Osteoblast (primary cell): ENCODE results near the gene PKIG. TPM values are rescaled to one million over a fixed set of nuclear protein-coding genes. Genes with fewer than 3 reads are reported as not detected.
"Not testable (repeated sequence)": the region's sequence is repeated elsewhere in the genome, so short reads cannot be mapped to it uniquely, and the experiment has no call there.

ENCODE experiments used
- DNase-seq: peaks from one replicate; pipeline ENCODE4 v3.0.0; 2011; ENCODE audit warnings: low spot score, mixed read lengths; ENCODE audit not compliant: insufficient read length; ENCODE audit errors: missing footprints
- H2AFZ ChIP-seq: 2 replicates; pipeline ENCODE4 v1.6.0; 2011; ENCODE audit warnings: mild to moderate bottlenecking, low read length
- H3K27ac ChIP-seq: 2 replicates; pipeline ENCODE4 v1.5.1; 2011; ENCODE audit warnings: mild to moderate bottlenecking, low read depth, low read length, moderate library complexity
- H3K27me3 ChIP-seq: 2 replicates; pipeline ENCODE4 v1.6.0; 2012; ENCODE audit warnings: mild to moderate bottlenecking, control low read depth, inconsistent platforms, low read length, moderate library complexity; ENCODE audit not compliant: insufficient read depth
- H3K36me3 ChIP-seq: 2 replicates; pipeline ENCODE4 v1.5.1; 2011; ENCODE audit warnings: mild to moderate bottlenecking, low read length, control low read depth, moderate library complexity; ENCODE audit not compliant: insufficient read depth
- H3K4me1 ChIP-seq: 2 replicates; pipeline ENCODE4 v1.5.1; 2011; ENCODE audit warnings: mild to moderate bottlenecking, low read length, control low read depth, moderate library complexity; ENCODE audit not compliant: insufficient read depth
- H3K4me2 ChIP-seq: 2 replicates; pipeline ENCODE4 v1.6.0; 2011; ENCODE audit warnings: mild to moderate bottlenecking, low read length; ENCODE audit not compliant: insufficient read depth
- H3K4me3 ChIP-seq: fragments of 200-600 bp; sonication (generic); 3 replicates; pipeline ENCODE4 v1.5.1; 2012; ENCODE audit warnings: mild to moderate bottlenecking, low read length, inconsistent platforms; ENCODE audit not compliant: insufficient read depth
- H3K79me2 ChIP-seq: 2 replicates; pipeline ENCODE4 v1.6.0; 2012; ENCODE audit warnings: mild to moderate bottlenecking, low read length, control low read depth, inconsistent platforms; ENCODE audit not compliant: insufficient read depth
- H3K9me3 ChIP-seq: 2 replicates; pipeline ENCODE4 v1.5.1; 2011; ENCODE audit warnings: low read depth, low read length, control low read depth
- H4K20me1 ChIP-seq: 2 replicates; pipeline ENCODE4 v1.6.0; 2012; ENCODE audit warnings: mild to moderate bottlenecking, low read length, control low read depth; ENCODE audit not compliant: insufficient read depth
- CTCF ChIP-seq: IDR thresholded peaks from 2 replicates; pipeline ENCODE4 v1.5.1; 2011; ENCODE audit warnings: mild to moderate bottlenecking, low read depth, low read length, moderate library complexity; ENCODE audit errors: extremely low read depth
- total RNA-seq: library from RNA; depleted of rRNA; stranded (reverse); fragments of >200 nt; gene quantifications from 2 replicates; pipeline ENCODE4 v1.2.3, GENCODE V29; 2012

Gene PKIG
- total RNA-seq, 1 donor: 107 TPM

DNA sequence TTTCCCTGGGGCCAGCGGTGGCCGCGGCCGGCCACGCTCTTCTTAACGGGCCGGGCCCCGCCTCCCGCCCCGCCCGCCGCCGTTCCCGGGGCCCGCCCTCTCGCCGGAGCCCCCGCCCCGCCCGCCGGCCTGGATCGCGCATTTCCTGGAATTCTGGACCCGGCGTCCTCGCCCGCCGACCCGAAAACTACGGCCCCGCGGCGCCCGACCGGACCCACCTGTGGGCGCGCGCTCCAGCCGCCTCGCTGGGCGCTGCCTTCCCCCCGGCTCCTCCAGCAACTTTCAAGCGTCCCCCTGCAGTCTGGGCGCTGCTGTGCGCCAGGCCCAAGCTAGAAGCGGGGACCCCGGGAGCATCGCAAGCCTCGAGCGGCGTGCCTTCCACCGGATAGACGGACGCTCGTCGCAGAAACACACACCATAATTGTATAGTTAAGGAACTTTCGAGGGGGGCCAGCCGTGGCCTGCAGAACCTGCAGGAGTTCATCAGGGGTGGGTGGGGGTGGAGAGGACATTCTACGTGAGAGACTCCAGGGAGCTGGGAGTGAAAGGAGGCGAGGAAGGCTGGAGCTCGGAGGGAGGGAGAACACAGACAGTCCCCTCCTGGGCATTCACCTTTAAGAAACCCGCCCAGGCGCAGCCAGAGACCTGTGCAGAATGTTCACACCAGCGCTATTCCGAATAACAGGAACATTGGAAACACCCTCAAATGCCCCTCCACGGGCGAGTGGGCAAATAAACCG lies 69.5 kb downstream of the PKIG start, which contains the start of gene ADA:
ADA (minus strand) TSS at position 16 of the 740 bp plus-strand sequence. CDS start 92 bp downstream, outside the sequence.
- H3K27me3 ChIP-seq: peaks cover 6% of the 10 kb centered on the region
- no peaks in the 10 kb centered on the region for H3K9me3 ChIP-seq
- peak within 1 kb of the TSS; percentile 90 for H3K4me2 ChIP-seq
- DNase-seq: peak; percentile 94
- H3K4me3 ChIP-seq: peak within 1 kb of the TSS; percentile 76
- H4K20me1 ChIP-seq: no peaks in the 10 kb centered on the region
- no peak for TF ChIP-seq CTCF
- no peaks in the 10 kb centered on the region for H3K79me2 ChIP-seq
- H2AFZ ChIP-seq: peak within 1 kb of the TSS; percentile 88
- H3K4me1 ChIP-seq: peaks cover 8% of the 10 kb centered on the region
- no peak within 1 kb of the TSS for H3K27ac ChIP-seq
- H3K36me3 ChIP-seq: no peaks in the 10 kb centered on the region

GRCh38 chr20:44653546-44653945 lies 71.2 kb downstream of the PKIG start:
- H2AFZ ChIP-seq: no peak overlapping the region
- H3K79me2 ChIP-seq: no peaks in the 10 kb centered on the region
- no peaks in the 10 kb centered on the region for H4K20me1 ChIP-seq
- H3K27me3 ChIP-seq: peaks cover 6% of the 10 kb centered on the region
- no peak for DNase-seq
- H3K4me2 ChIP-seq: no peak overlapping the region
- TF ChIP-seq CTCF: no peak
- no peaks in the 10 kb centered on the region for H3K36me3 ChIP-seq
- H3K4me3 ChIP-seq: no peak overlapping the region
- H3K27ac ChIP-seq: no peak overlapping the region
- peaks cover 6% of the 10 kb centered on the region for H3K4me1 ChIP-seq
- H3K9me3 ChIP-seq: peaks cover 2% of the 10 kb centered on the region

DNA sequence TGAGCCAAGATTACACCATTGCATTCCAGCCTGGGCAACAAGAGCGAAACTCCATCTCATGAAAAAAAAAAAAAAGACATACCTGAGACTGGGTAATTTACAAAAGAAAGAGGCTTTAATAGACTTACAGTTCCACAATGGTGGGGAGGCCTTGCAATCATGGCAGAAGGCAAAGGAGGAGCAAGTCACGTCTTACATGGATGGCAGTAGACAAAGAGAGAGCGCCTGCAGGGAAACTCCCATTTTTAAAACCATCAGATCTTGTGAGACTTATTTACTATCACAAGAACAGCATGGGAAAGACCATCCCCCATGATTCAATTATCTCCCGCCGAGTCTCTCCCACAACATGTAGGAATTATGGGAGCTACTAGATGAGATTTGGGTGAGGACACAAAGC lies 71.8 kb downstream of the PKIG start:
- H3K4me3 ChIP-seq, H3K36me3 ChIP-seq, H3K4me1 ChIP-seq, DNase-seq, H2AFZ ChIP-seq, H3K27me3 ChIP-seq, H3K27ac ChIP-seq, H3K79me2 ChIP-seq, H3K4me2 ChIP-seq, H4K20me1 ChIP-seq, H3K9me3 ChIP-seq: not testable (repeated sequence)

DNA sequence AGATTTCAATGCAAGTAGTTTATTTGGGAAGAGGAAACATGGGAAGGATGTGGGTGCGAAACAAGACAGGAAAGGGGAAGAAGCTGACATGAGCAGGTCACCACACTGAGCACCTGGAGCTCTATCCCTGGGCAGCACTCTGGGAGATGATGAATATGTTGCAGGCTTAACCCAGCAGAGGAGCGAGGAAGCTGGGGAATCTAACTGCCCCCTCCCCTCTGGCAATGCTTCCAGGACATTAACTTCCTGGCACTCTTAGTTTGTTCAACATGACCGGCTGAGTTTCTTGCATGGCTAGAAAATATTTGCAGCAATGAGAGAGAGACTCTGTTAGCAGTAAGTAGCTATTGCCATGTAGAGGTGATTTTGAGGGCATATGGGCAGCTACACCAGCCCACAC lies 74.1 kb downstream of the PKIG start:
- H3K4me3 ChIP-seq: no peak overlapping the region
- no peaks in the 10 kb centered on the region for H3K4me1 ChIP-seq
- H3K9me3 ChIP-seq: peaks cover 2% of the 10 kb centered on the region
- no peak overlapping the region for H2AFZ ChIP-seq
- H3K36me3 ChIP-seq: no peaks in the 10 kb centered on the region
- no peaks in the 10 kb centered on the region for H3K79me2 ChIP-seq
- H3K27me3 ChIP-seq: peaks cover 6% of the 10 kb centered on the region
- H3K27ac ChIP-seq: no peak overlapping the region
- no peak for DNase-seq
- TF ChIP-seq CTCF: no peak
- H4K20me1 ChIP-seq: no peaks in the 10 kb centered on the region
- H3K4me2 ChIP-seq: no peak overlapping the region
